Stimulated activated naive CD8-positive, alpha-beta T cell treated with anti-CD3 and anti-CD28 coated beads, Interleukin-15, amount 100 ng/mL, for 72 hours (primary cell): ENCODE results near the gene NAV2.

Experiments
- ATAC-seq: fragments of 150-1000 bp; cut with Tn5 transposase; 2 replicates; pipeline ENCODE4 v1.10.0; 2021; ENCODE audit warnings: mild to moderate bottlenecking, moderate library complexity
- DNase-seq, 2 donors: peaks; one replicate each; pipeline ENCODE4 v3.0.0; 2021 to 2022
- H3K27ac Mint-ChIP-seq, 2 donors: one replicate each; pipeline ENCODE4 v1.8.0; 2022; ENCODE audit warnings: mild to moderate bottlenecking in 2 of 2, mixed read lengths in 2 of 2, moderate library complexity in 2 of 2
- H3K27me3 Mint-ChIP-seq: one replicate; pipeline ENCODE4 v1.8.0; 2022; ENCODE audit warnings: mixed read lengths
- H3K4me1 Mint-ChIP-seq: one replicate; pipeline ENCODE4 v1.8.0; 2022; ENCODE audit warnings: mild to moderate bottlenecking, mixed read lengths
- H3K4me3 Mint-ChIP-seq, 2 donors: one replicate each; pipeline ENCODE4 v1.8.0; 2022; ENCODE audit warnings: mild to moderate bottlenecking in 2 of 2, mixed read lengths in 2 of 2, moderate library complexity in 1 of 2
- H3K9me3 Mint-ChIP-seq, 2 donors: one replicate each; pipeline ENCODE4 v1.8.0; 2022; ENCODE audit warnings: mixed read lengths in 2 of 2

NAV2 gene

GRCh38 chr11:19790831-19791552 is 78.4 kb downstream of the NAV2 start:
- Mint-ChIP-seq H3K9me3 (no peaks in the 10 kb centered on the region), H3K27ac (no peak overlapping the region), H3K4me1 (no peaks in the 10 kb centered on the region), H3K4me3 (no peak overlapping the region), H3K27me3 (peaks cover 40% of the 10 kb centered on the region)
- DNase-seq (no peak), ATAC-seq (no peak)

GRCh38 chr11:19792510-19792909 is 79.9 kb downstream of the NAV2 start:
- Mint-ChIP-seq H3K4me3 (no peak overlapping the region), H3K4me1 (no peaks in the 10 kb centered on the region), H3K9me3 (no peaks in the 10 kb centered on the region), H3K27me3 (peaks cover 40% of the 10 kb centered on the region), H3K27ac (no peak overlapping the region)
- DNase-seq (no peak), ATAC-seq (no peak)

GRCh38 chr11:19793326-19793725 is 80.7 kb downstream of the NAV2 start:
- ATAC-seq: no peak
- Mint-ChIP-seq H3K4me1 (no peaks in the 10 kb centered on the region), H3K4me3 (no peak overlapping the region), H3K27me3 (peaks cover 38% of the 10 kb centered on the region), H3K9me3 (no peaks in the 10 kb centered on the region), H3K27ac (no peak overlapping the region)
- DNase-seq: no peak

GRCh38 chr11:19794161-19794560 is 81.5 kb downstream of the NAV2 start:
- no peak for ATAC-seq
- no peaks in the 10 kb centered on the region for H3K9me3 Mint-ChIP-seq
- no peak overlapping the region for H3K27ac Mint-ChIP-seq
- no peak overlapping the region for H3K4me3 Mint-ChIP-seq
- H3K27me3 Mint-ChIP-seq: peaks cover 34% of the 10 kb centered on the region
- no peaks in the 10 kb centered on the region for H3K4me1 Mint-ChIP-seq
- no peak for DNase-seq

GRCh38 chr11:19795082-19795481 is 82.4 kb downstream of the NAV2 start:
- Mint-ChIP-seq H3K27ac (no peak overlapping the region), H3K9me3 (no peaks in the 10 kb centered on the region), H3K4me3 (no peak overlapping the region), H3K4me1 (no peaks in the 10 kb centered on the region), H3K27me3 (peaks cover 31% of the 10 kb centered on the region)
- no peak for DNase-seq
- no peak for ATAC-seq

GRCh38 chr11:19800162-19800561 is 87.5 kb downstream of the NAV2 start:
- Mint-ChIP-seq H3K27ac (no peak overlapping the region), H3K9me3 (no peaks in the 10 kb centered on the region), H3K27me3 (peaks cover 35% of the 10 kb centered on the region), H3K4me3 (no peak overlapping the region), H3K4me1 (no peaks in the 10 kb centered on the region)
- no peak for DNase-seq
- no peak for ATAC-seq

- DNase-seq (no peak), ATAC-seq (no peak)
- Mint-ChIP-seq H3K4me1 (no peaks in the 10 kb centered on the region), H3K4me3 (no peak overlapping the region), H3K27me3 (peaks cover 35% of the 10 kb centered on the region), H3K27ac (no peak overlapping the region), H3K9me3 (no peaks in the 10 kb centered on the region)
These were observed 88.3 kb downstream of the NAV2 start for GRCh38 chr11:19800714-19801519.

- DNase-seq (no peak), ATAC-seq (no peak)
- Mint-ChIP-seq H3K9me3 (no peaks in the 10 kb centered on the region), H3K4me3 (no peak overlapping the region), H3K27ac (no peak overlapping the region), H3K4me1 (no peaks in the 10 kb centered on the region), H3K27me3 (peaks cover 29% of the 10 kb centered on the region)
These were observed 90.2 kb downstream of the NAV2 start for GRCh38 chr11:19802773-19803293.

GRCh38 chr11:19803506-19803998 is 90.9 kb downstream of the NAV2 start:
- Mint-ChIP-seq H3K27ac (no peak overlapping the region), H3K4me3 (no peak overlapping the region), H3K9me3 (no peaks in the 10 kb centered on the region), H3K4me1 (no peaks in the 10 kb centered on the region), H3K27me3 (peaks cover 23% of the 10 kb centered on the region)
- peak; percentile 37 for ATAC-seq
- no peak for DNase-seq

- DNase-seq (no peak), ATAC-seq (no peak)
- no peak overlapping the region for H3K27ac Mint-ChIP-seq
- no peaks in the 10 kb centered on the region for H3K4me1 Mint-ChIP-seq
- H3K4me3 Mint-ChIP-seq: no peak overlapping the region
- peaks cover 28% of the 10 kb centered on the region for H3K27me3 Mint-ChIP-seq
- H3K9me3 Mint-ChIP-seq: no peaks in the 10 kb centered on the region
These were observed 92.7 kb downstream of the NAV2 start for GRCh38 chr11:19805376-19805775.

- Mint-ChIP-seq H3K4me1 (no peaks in the 10 kb centered on the region), H3K27ac (no peak overlapping the region), H3K4me3 (no peak overlapping the region), H3K27me3 (peaks cover 33% of the 10 kb centered on the region), H3K9me3 (no peaks in the 10 kb centered on the region)
- DNase-seq (no peak), ATAC-seq (no peak)
These were observed 93.2 kb downstream of the NAV2 start for GRCh38 chr11:19805827-19806226.

GRCh38 chr11:19806251-19806650 is 93.6 kb downstream of the NAV2 start:
- H3K4me1 Mint-ChIP-seq: no peaks in the 10 kb centered on the region
- ATAC-seq: no peak

GRCh38 chr11:19808076-19808911 is 95.7 kb downstream of the NAV2 start:
- Mint-ChIP-seq H3K9me3 (no peaks in the 10 kb centered on the region), H3K4me1 (no peaks in the 10 kb centered on the region), H3K27ac (no peak overlapping the region), H3K4me3 (no peak overlapping the region), H3K27me3 (peaks cover 37% of the 10 kb centered on the region)
- ATAC-seq (no peak), DNase-seq (no peak)

More at GRCh38 chr11:19806251-19806650, 93.6 kb downstream of the NAV2 start:
- Mint-ChIP-seq H3K9me3 (no peaks in the 10 kb centered on the region), H3K4me3 (no peak overlapping the region), H3K27ac (no peak overlapping the region), H3K27me3 (peaks cover 36% of the 10 kb centered on the region)
- DNase-seq: no peak

- Mint-ChIP-seq H3K27ac (no peak overlapping the region), H3K4me1 (no peaks in the 10 kb centered on the region), H3K9me3 (no peaks in the 10 kb centered on the region), H3K27me3 (peaks cover 33% of the 10 kb centered on the region), H3K4me3 (no peak overlapping the region)
- no peak for DNase-seq
- no peak for ATAC-seq
These were observed 98.2 kb downstream of the NAV2 start for GRCh38 chr11:19810852-19811251.

- Mint-ChIP-seq H3K27me3 (peaks cover 33% of the 10 kb centered on the region), H3K4me3 (no peak overlapping the region), H3K9me3 (no peaks in the 10 kb centered on the region), H3K27ac (no peak overlapping the region), H3K4me1 (no peaks in the 10 kb centered on the region)
- ATAC-seq (no peak), DNase-seq (no peak)
These were observed 98.7 kb downstream of the NAV2 start for GRCh38 chr11:19811380-19811779.
